ENCODE measurements around the gene GMCL1. TPM values are rescaled to one million over a fixed set of nuclear protein-coding genes. Genes with fewer than 3 reads are reported as not detected.

Gene GMCL1
- total and polyA plus RNA-seq, 2 of the 13 experiments (the other 11 are each of a cell fraction or from before 2014, with no cell fraction given) = 18.7 to 24.0 TPM

GRCh38 chr2:69781321-69782248, 47.9 kb upstream of the GMCL1 start (continued):
- TF ChIP-seq NAIF1 (CRISPR knock-in tag; IDR thresholded peaks at IDR 0.05; ENCODE audit: borderline replicate concordance) (no peak), ZNF7 (CRISPR knock-in tag; IDR thresholded peaks at IDR 0.05) (no peak), HOXA5 (CRISPR knock-in tag; IDR thresholded peaks at IDR 0.05) (peak; percentile 76; the same call in 1 of the 2 replicates), ZMYM4 (CRISPR knock-in tag; IDR thresholded peaks at IDR 0.05) (peak; percentile 92), ZNF12 (CRISPR knock-in tag; IDR thresholded peaks at IDR 0.05) (no peak; the same call in 1 of the 2 replicates), ZNF558 (CRISPR knock-in tag; IDR thresholded peaks at IDR 0.05; ENCODE audit: borderline replicate concordance) (peak; percentile 70; the same call in 1 of the 2 replicates), EZH2 (conservative IDR thresholded peaks at IDR 0.05; ENCODE audit: low read depth, low read length) (no peak), ZNF276 (CRISPR knock-in tag; IDR thresholded peaks at IDR 0.05; ENCODE audit: low read depth) (no peak), DNMT1 (CRISPR knock-in tag; IDR thresholded peaks at IDR 0.05) (no peak), SMAD1 (CRISPR knock-in tag; IDR thresholded peaks at IDR 0.05; ENCODE audit: borderline replicate concordance, low read depth) (no peak), ZC3H13 (CRISPR knock-in tag; IDR thresholded peaks at IDR 0.05) (no peak), MYPOP (CRISPR knock-in tag; IDR thresholded peaks at IDR 0.05) (peak; percentile 82; the same call in 1 of the 2 replicates), SMARCC2 (IDR thresholded peaks at IDR 0.05) (no peak), PPARG (CRISPR knock-in tag; conservative IDR thresholded peaks at IDR 0.05) (peak; percentile 94), SIN3A (IDR thresholded peaks at IDR 0.05; ENCODE audit: borderline replicate concordance, low read depth, low read length) (0 out of 2 replicates have a peak, but pooled peaks have one; percentile 34), ETV5 (CRISPR knock-in tag; IDR thresholded peaks at IDR 0.05; ENCODE audit: borderline replicate concordance) (peak; percentile 89; the same call in 1 of the 2 replicates), TAF1 (CRISPR knock-in tag; IDR thresholded peaks at IDR 0.05) (no peak), ZNF362 (CRISPR knock-in tag; IDR thresholded peaks at IDR 0.05; ENCODE audit: borderline replicate concordance) (peak; percentile 45; the same call in 1 of the 2 replicates)
- TF ChIP-seq, protein P1, sequence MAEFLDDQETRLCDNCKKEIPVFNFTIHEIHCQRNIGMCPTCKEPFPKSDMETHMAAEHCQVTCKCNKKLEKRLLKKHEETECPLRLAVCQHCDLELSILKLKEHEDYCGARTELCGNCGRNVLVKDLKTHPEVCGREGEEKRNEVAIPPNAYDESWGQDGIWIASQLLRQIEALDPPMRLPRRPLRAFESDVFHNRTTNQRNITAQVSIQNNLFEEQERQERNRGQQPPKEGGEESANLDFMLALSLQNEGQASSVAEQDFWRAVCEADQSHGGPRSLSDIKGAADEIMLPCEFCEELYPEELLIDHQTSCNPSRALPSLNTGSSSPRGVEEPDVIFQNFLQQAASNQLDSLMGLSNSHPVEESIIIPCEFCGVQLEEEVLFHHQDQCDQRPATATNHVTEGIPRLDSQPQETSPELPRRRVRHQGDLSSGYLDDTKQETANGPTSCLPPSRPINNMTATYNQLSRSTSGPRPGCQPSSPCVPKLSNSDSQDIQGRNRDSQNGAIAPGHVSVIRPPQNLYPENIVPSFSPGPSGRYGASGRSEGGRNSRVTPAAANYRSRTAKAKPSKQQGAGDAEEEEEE (CRISPR knock-in tag; IDR thresholded peaks at IDR 0.05; ENCODE audit: borderline replicate concordance) = peak; percentile 73; the same call in 1 of the 2 replicates
- TF ChIP-seq, protein P2, sequence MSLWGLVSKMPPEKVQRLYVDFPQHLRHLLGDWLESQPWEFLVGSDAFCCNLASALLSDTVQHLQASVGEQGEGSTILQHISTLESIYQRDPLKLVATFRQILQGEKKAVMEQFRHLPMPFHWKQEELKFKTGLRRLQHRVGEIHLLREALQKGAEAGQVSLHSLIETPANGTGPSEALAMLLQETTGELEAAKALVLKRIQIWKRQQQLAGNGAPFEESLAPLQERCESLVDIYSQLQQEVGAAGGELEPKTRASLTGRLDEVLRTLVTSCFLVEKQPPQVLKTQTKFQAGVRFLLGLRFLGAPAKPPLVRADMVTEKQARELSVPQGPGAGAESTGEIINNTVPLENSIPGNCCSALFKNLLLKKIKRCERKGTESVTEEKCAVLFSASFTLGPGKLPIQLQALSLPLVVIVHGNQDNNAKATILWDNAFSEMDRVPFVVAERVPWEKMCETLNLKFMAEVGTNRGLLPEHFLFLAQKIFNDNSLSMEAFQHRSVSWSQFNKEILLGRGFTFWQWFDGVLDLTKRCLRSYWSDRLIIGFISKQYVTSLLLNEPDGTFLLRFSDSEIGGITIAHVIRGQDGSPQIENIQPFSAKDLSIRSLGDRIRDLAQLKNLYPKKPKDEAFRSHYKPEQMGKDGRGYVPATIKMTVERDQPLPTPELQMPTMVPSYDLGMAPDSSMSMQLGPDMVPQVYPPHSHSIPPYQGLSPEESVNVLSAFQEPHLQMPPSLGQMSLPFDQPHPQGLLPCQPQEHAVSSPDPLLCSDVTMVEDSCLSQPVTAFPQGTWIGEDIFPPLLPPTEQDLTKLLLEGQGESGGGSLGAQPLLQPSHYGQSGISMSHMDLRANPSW (CRISPR knock-in tag; IDR thresholded peaks at IDR 0.05; ENCODE audit: borderline replicate concordance) = peak; percentile 63; the same call in 1 of the 2 replicates
